ENCODE data around the gene TMEM178A.

DNA sequence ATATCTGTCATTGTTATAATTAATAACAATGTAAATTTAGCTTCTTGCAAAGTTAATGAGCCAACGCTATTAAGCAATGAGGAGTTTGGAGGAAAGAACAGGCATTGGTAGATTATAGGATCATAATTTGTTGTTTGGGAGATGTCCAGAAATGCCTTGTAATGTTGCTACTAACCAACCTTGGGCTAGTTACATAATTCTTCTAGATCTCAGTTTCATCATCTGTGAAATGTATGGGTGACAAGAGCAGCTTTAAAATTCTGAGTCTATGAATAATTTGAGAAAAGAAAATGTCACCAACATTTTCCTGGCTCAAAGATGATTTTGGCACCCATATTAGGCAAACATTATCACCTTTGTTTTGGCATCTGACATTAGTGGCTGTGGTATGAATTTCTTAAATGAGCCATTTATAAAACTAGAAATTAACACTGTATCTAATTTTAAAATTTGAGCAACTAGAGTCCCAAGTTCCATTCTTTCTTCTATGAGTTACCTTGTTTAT is 2.9 kb downstream of the TMEM178A start:
- TF ChIP-seq, protein P1, sequence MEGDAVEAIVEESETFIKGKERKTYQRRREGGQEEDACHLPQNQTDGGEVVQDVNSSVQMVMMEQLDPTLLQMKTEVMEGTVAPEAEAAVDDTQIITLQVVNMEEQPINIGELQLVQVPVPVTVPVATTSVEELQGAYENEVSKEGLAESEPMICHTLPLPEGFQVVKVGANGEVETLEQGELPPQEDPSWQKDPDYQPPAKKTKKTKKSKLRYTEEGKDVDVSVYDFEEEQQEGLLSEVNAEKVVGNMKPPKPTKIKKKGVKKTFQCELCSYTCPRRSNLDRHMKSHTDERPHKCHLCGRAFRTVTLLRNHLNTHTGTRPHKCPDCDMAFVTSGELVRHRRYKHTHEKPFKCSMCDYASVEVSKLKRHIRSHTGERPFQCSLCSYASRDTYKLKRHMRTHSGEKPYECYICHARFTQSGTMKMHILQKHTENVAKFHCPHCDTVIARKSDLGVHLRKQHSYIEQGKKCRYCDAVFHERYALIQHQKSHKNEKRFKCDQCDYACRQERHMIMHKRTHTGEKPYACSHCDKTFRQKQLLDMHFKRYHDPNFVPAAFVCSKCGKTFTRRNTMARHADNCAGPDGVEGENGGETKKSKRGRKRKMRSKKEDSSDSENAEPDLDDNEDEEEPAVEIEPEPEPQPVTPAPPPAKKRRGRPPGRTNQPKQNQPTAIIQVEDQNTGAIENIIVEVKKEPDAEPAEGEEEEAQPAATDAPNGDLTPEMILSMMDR (IDR thresholded peaks at IDR 0.05; ENCODE audit: low read length), result no peak
- TF ChIP-seq EZH2phosphoT487 (IDR thresholded peaks at IDR 0.05; ENCODE audit: low read length) (no peak), EZH2 (optimal IDR thresholded peaks at IDR 0.05; ENCODE audit: low read depth, low read length) (no peak)
